Prostate gland (tissue), 2 donors: Measurements from ENCODE around the gene RNASE13.

Experiments used
- CTCF ChIP-seq, 4 experiments: fragments of 200-600 bp in 2 of 4; fragments of 450-650 bp in 2 of 4; sonication (generic) in 2 of 4; IDR thresholded peaks; 1 replicate in 3 of 4; 2 replicates in 1 of 4; pipeline ENCODE4 v1.5.1; 2016 to 2019; ENCODE audit warnings: antibody characterized with exemption in 4 of 4, mild to moderate bottlenecking in 2 of 4, moderate library complexity in 2 of 4
- POLR2A ChIP-seq: fragments of 450-650 bp; IDR thresholded peaks from one replicate; pipeline ENCODE4 v1.6.1; 2016; ENCODE audit warnings: antibody characterized with exemption, mild to moderate bottlenecking
- POLR2AphosphoS5 ChIP-seq: sonication (generic); formaldehyde crosslinking; IDR thresholded peaks from one replicate; pipeline ENCODE4 v1.6.1; 2017; ENCODE audit warnings: antibody characterized with exemption

GRCh38 chr14:21054123-21054767 lies 19.6 kb upstream of the RNASE13 start:
- TF ChIP-seq CTCF (IDR thresholded peaks at IDR 0.05) (no peak), POLR2A (no peak), POLR2AphosphoS5 (no peak)
